A673 (cell line): ENCODE results near the gene GOLGB1.

Experiments
- CTCF ChIP-seq: fragments of 300-800, 200-600 bp; sonication (generic); conservative IDR thresholded peaks from 2 replicates; pipeline ENCODE4 v1.5.1; 2017; ENCODE audit warnings: low read depth, mild to moderate bottlenecking, antibody characterized with exemption, low read length, moderate library complexity, mixed read lengths
- EZH2 ChIP-seq: fragments of 200-600 bp; sonication (generic); IDR thresholded peaks from 2 replicates; pipeline ENCODE4 v1.6.1; 2017; ENCODE audit warnings: borderline replicate concordance, low read depth, mild to moderate bottlenecking, mixed read lengths, antibody characterized with exemption, low read length; ENCODE audit not compliant: poor library complexity, severe bottlenecking

- TF ChIP-seq EZH2 (no peak), CTCF (no peak)
These were observed 88.2 kb downstream of the GOLGB1 start for GRCh38 chr3:121661376-121661775.
